ENCODE data around the gene CNN2. TPM values are rescaled to one million over a fixed set of nuclear protein-coding genes. Genes with fewer than 3 reads are reported as not detected.

CNN2 gene
- 10 to 100 TPM; 16.4 to 53.8 (median 22.2) TPM for total RNA-seq
- long read RNA-seq, transcript CNN2-201 (7 exons, 2,179 nt) = major isoform, 5 of 6 reads
- long read RNA-seq, partial matches to known transcripts = 0 of 6 reads
- long read RNA-seq, other reads (novel, unspliced or antisense) = 0 of 6 reads

GRCh38 chr19:1025960-1026782, at the start of gene CNN2:
TSS of gene CNN2 (plus strand) at chr19:1026608. CDS start at chr19:1026662, 54 bp downstream.
- TF ChIP-seq CTCF (IDR thresholded peaks at IDR 0.05) = peak in 1 of 4 donors; percentile 5
- TF ChIP-seq POLR2A (IDR thresholded peaks at IDR 0.05) = peak; percentile 93
- Histone ChIP-seq H3K36me3 (no peaks in the 10 kb centered on the region), H3K4me1 (peaks cover 0 to 7% (median 0%) of the 10 kb centered on the region in 4 donors), H3K4me3 (peak within 1 kb of the TSS; percentile 75 to 89 (median 79)), H3K27ac (peak within 1 kb of the TSS; percentile 87 to 92 (median 92)), H3K27me3 (no peaks in the 10 kb centered on the region), H3K9me3 (no peaks in the 10 kb centered on the region)
- ATAC-seq = peak; percentile 74 to 83 (median 80)
- peak; percentile 85 to 89 (median 86) for DNase-seq
- intact Hi-C loops (cut with DNase I) = no loop called here
- WGBS (ENCODE audit: insufficient coverage, low coverage, low lambda C conversion rate, missing lambda C conversion rate) = 71% methylated on average over 5 of the region's 63 CpGs

GRCh38 chr19:977058-977464, 49.3 kb upstream of the CNN2 start:
- H3K9me3 ChIP-seq = no peaks in the 10 kb centered on the region
- H3K4me3 ChIP-seq = no peak overlapping the region
- intact Hi-C loops (cut with DNase I) = loop anchor here in 1 of 2 donors (5.0 to 10.0 kb wide), 2 partner anchors 35 to 122 kb away; partner anchors contain the start of genes CFD and ELANE
- no peak for TF ChIP-seq POLR2A (IDR thresholded peaks at IDR 0.05)
- TF ChIP-seq CTCF (IDR thresholded peaks at IDR 0.05) = no peak
- ATAC-seq (no peak), DNase-seq (no peak)
- H3K4me1 ChIP-seq = peaks cover 0 to 10% (median 6%) of the 10 kb centered on the region in 4 donors
- H3K27me3 ChIP-seq = no peaks in the 10 kb centered on the region
- no peak overlapping the region for H3K27ac ChIP-seq
- no peaks in the 10 kb centered on the region for H3K36me3 ChIP-seq
- WGBS (ENCODE audit: insufficient coverage, low coverage, low lambda C conversion rate, missing lambda C conversion rate) = 0% methylated on average over 1 of the region's 24 CpGs

- intact Hi-C loops (cut with DNase I) = loop anchor here in 1 of 2 donors (5.0 to 10.0 kb wide), 2 partner anchors 37 to 125 kb away; partner anchors contain the start of genes CFD and ELANE
- WGBS (ENCODE audit: insufficient coverage, low coverage, low lambda C conversion rate, missing lambda C conversion rate) = 60% methylated on average over 1 of the region's 19 CpGs
- Histone ChIP-seq H3K36me3 (no peaks in the 10 kb centered on the region), H3K4me3 (no peak overlapping the region), H3K4me1 (peaks cover 0 to 22% (median 11%) of the 10 kb centered on the region in 4 donors), H3K27ac (no peak overlapping the region), H3K27me3 (no peaks in the 10 kb centered on the region), H3K9me3 (no peaks in the 10 kb centered on the region)
- no peak for TF ChIP-seq CTCF (IDR thresholded peaks at IDR 0.05)
- TF ChIP-seq POLR2A (IDR thresholded peaks at IDR 0.05) = no peak
- no peak for ATAC-seq
- DNase-seq = no peak
Measured at GRCh38 chr19:979318-979741, 47.1 kb upstream of the CNN2 start.

GRCh38 chr19:980133-980998, 46.0 kb upstream of the CNN2 start:
- Histone ChIP-seq H3K4me1 (peaks cover 0 to 29% (median 13%) of the 10 kb centered on the region in 4 donors), H3K36me3 (no peaks in the 10 kb centered on the region), H3K4me3 (no peak overlapping the region), H3K27me3 (no peaks in the 10 kb centered on the region), H3K27ac (no peak overlapping the region), H3K9me3 (no peaks in the 10 kb centered on the region)
- WGBS (ENCODE audit: insufficient coverage, low coverage, low lambda C conversion rate, missing lambda C conversion rate) = 24% methylated on average over 16 of the region's 32 CpGs
- intact Hi-C loops (cut with DNase I) = loop anchor here (5.0 to 10.0 kb wide), 2 partner anchors 58 to 216 kb away; no protein-coding TSS in a partner anchor
- TF ChIP-seq POLR2A (IDR thresholded peaks at IDR 0.05) (peak; percentile 26), CTCF (IDR thresholded peaks at IDR 0.05) (no peak)
- ATAC-seq (peak; percentile 72 to 83 (median 78)), DNase-seq (peak; percentile 80 to 88 (median 88))
